NCI-H1092 (cell line): Measurements from ENCODE around the gene SLC6A9.

Experiments used
- DNase-seq: peaks from one replicate; lab custom pipeline; 2025; lab: John Stamatoyannopoulos, UW

SLC6A9 gene

GRCh38 chr1:43969746-43970466 is 61.4 kb downstream of the SLC6A9 start, which contains the start of gene DPH2:
Gene DPH2 (plus strand): TSS chr1:43970010. CDS start chr1:43970176, 166 bp downstream.
- peak; percentile 99 for DNase-seq

- no peak for DNase-seq
These were observed 61.9 kb downstream of the SLC6A9 start for GRCh38 chr1:43969416-43969745.

- DNase-seq = no peak
These were observed 62.8 kb downstream of the SLC6A9 start for GRCh38 chr1:43968348-43968948.

- DNase-seq = no peak
These were observed 65.9 kb downstream of the SLC6A9 start for GRCh38 chr1:43965316-43965715.

- DNase-seq = no peak
These were observed 67.4 kb downstream of the SLC6A9 start for GRCh38 chr1:43963890-43964289.

- DNase-seq = no peak
These were observed 68.3 kb downstream of the SLC6A9 start for GRCh38 chr1:43963006-43963405.

GRCh38 chr1:43962324-43962723 is 68.9 kb downstream of the SLC6A9 start:
- DNase-seq = no peak

GRCh38 chr1:43961692-43962091 is 69.6 kb downstream of the SLC6A9 start:
- no peak for DNase-seq

- DNase-seq = no peak
These were observed 70.5 kb downstream of the SLC6A9 start for GRCh38 chr1:43960798-43961197.

GRCh38 chr1:43958351-43959255 is 72.7 kb downstream of the SLC6A9 start:
- DNase-seq = no peak

- DNase-seq = no peak
These were observed 73.7 kb downstream of the SLC6A9 start for GRCh38 chr1:43957407-43958040.

- DNase-seq = no peak
These were observed 75.0 kb downstream of the SLC6A9 start for GRCh38 chr1:43956234-43956633.

GRCh38 chr1:43954036-43954435 is 77.2 kb downstream of the SLC6A9 start:
- DNase-seq = no peak

GRCh38 chr1:43953361-43953760 is 77.9 kb downstream of the SLC6A9 start:
- no peak for DNase-seq

GRCh38 chr1:43952731-43953346 is 78.4 kb downstream of the SLC6A9 start:
- DNase-seq = peak; percentile 66

GRCh38 chr1:43951021-43951985 is 80.0 kb downstream of the SLC6A9 start:
- no peak for DNase-seq

- no peak for DNase-seq
These were observed 81.6 kb downstream of the SLC6A9 start for GRCh38 chr1:43949678-43950077.

- no peak for DNase-seq
These were observed 83.3 kb downstream of the SLC6A9 start for GRCh38 chr1:43947874-43948437.

- DNase-seq = no peak
These were observed 84.0 kb downstream of the SLC6A9 start for GRCh38 chr1:43947061-43947873.
